Subcutaneous adipose tissue (tissue), 4 donors: Measurements from ENCODE around the gene DEDD. TPM values are rescaled to one million over a fixed set of nuclear protein-coding genes. Genes with fewer than 3 reads are reported as not detected.

ENCODE experiments used
- CTCF ChIP-seq: fragments of 450-650 bp; IDR thresholded peaks from one replicate; pipeline ENCODE4 v1.5.1; 2016; ENCODE audit warnings: low read depth, mild to moderate bottlenecking, control low read depth, antibody characterized with exemption, moderate library complexity
- total RNA-seq, 4 donors: library from RNA; depleted of rRNA; stranded (reverse); fragments of >200 nt; gene quantifications; one replicate each; pipeline ENCODE4 v1.1.0, GENCODE V29; 2016

DEDD gene
- total RNA-seq, result 10 to 100 TPM; 25.2 to 36.8 (median 36.4) TPM

- TF ChIP-seq CTCF, result no peak
Observed at GRCh38 chr1:161132410-161133219, at the start of gene DEDD. TSS of gene DEDD (minus strand) at chr1:161132667. CDS start at chr1:161124462, 8,205 bp downstream.

GRCh38 chr1:161182214-161182613, 49.7 kb upstream of the DEDD start:
- no peak for TF ChIP-seq CTCF

- TF ChIP-seq CTCF, result no peak
Observed at GRCh38 chr1:161180639-161181038, 48.2 kb upstream of the DEDD start.

- TF ChIP-seq CTCF, result no peak
Observed at GRCh38 chr1:161179698-161180097, 47.2 kb upstream of the DEDD start.

- TF ChIP-seq CTCF, result no peak
Observed at GRCh38 chr1:161177936-161178244, 45.4 kb upstream of the DEDD start.

GRCh38 chr1:161177112-161177935, 44.9 kb upstream of the DEDD start, which contains the start of gene B4GALT3:
TSS of gene B4GALT3 (minus strand) at chr1:161177507. CDS start at chr1:161176060, 1,447 bp downstream.
- TF ChIP-seq CTCF, result no peak

GRCh38 chr1:161176468-161177111, 44.1 kb upstream of the DEDD start:
- no peak for TF ChIP-seq CTCF
